Measurements from ENCODE around the gene OSBPL9. TPM values are rescaled to one million over a fixed set of nuclear protein-coding genes. Genes with fewer than 3 reads are reported as not detected.
A peak's percentile ranks its signal among the peaks of the same experiment; 100 is the strongest.

The OSBPL9 gene
- total and polyA plus RNA-seq, 9 of the 15 experiments (the other 6 are each of a cell fraction or from before 2014, with no cell fraction given) = 43.9 to 217 (median 170) TPM

GRCh38 chr1:51648180-51649109 lies 31.6 kb downstream of the OSBPL9 start (continued):
- TF ChIP-seq HDAC1 (IDR thresholded peaks at IDR 0.05) (peak in 1 of 2 experiments; percentile 52; a peak in 2 of 4 replicates), ZMIZ1 (IDR thresholded peaks at IDR 0.05; ENCODE audit: low read depth in 2 of 2, low read length in 2 of 2) (no peak), ZNF436 (CRISPR knock-in tag; IDR thresholded peaks at IDR 0.05) (no peak), HDAC2 (IDR thresholded peaks at IDR 0.05) (peak; percentile 92), KDM1A (IDR thresholded peaks at IDR 0.05) (peak; percentile 75 to 82; a peak in 3 of 4 replicates), FOXJ2 (tag; IDR thresholded peaks at IDR 0.05) (no peak), XRCC5 (IDR thresholded peaks at IDR 0.05; ENCODE audit: low read depth, low read length) (0 out of 2 replicates have a peak, but pooled peaks have one; percentile 43)
- TF ChIP-seq, protein P1, sequence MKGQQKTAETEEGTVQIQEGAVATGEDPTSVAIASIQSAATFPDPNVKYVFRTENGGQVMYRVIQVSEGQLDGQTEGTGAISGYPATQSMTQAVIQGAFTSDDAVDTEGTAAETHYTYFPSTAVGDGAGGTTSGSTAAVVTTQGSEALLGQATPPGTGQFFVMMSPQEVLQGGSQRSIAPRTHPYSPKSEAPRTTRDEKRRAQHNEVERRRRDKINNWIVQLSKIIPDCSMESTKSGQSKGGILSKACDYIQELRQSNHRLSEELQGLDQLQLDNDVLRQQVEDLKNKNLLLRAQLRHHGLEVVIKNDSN (CRISPR knock-in tag; IDR thresholded peaks at IDR 0.05) = no peak
- TF ChIP-seq, protein P2, sequence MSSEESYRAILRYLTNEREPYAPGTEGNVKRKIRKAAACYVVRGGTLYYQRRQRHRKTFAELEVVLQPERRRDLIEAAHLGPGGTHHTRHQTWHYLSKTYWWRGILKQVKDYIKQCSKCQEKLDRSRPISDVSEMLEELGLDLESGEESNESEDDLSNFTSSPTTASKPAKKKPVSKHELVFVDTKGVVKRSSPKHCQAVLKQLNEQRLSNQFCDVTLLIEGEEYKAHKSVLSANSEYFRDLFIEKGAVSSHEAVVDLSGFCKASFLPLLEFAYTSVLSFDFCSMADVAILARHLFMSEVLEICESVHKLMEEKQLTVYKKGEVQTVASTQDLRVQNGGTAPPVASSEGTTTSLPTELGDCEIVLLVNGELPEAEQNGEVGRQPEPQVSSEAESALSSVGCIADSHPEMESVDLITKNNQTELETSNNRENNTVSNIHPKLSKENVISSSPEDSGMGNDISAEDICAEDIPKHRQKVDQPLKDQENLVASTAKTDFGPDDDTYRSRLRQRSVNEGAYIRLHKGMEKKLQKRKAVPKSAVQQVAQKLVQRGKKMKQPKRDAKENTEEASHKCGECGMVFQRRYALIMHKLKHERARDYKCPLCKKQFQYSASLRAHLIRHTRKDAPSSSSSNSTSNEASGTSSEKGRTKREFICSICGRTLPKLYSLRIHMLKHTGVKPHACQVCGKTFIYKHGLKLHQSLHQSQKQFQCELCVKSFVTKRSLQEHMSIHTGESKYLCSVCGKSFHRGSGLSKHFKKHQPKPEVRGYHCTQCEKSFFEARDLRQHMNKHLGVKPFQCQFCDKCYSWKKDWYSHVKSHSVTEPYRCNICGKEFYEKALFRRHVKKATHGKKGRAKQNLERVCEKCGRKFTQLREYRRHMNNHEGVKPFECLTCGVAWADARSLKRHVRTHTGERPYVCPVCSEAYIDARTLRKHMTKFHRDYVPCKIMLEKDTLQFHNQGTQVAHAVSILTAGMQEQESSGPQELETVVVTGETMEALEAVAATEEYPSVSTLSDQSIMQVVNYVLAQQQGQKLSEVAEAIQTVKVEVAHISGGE (CRISPR knock-in tag; IDR thresholded peaks at IDR 0.05) = peak in 1 of 3 experiments; percentile 68; a peak in 2 of 6 replicates
- TF ChIP-seq, protein P3, sequence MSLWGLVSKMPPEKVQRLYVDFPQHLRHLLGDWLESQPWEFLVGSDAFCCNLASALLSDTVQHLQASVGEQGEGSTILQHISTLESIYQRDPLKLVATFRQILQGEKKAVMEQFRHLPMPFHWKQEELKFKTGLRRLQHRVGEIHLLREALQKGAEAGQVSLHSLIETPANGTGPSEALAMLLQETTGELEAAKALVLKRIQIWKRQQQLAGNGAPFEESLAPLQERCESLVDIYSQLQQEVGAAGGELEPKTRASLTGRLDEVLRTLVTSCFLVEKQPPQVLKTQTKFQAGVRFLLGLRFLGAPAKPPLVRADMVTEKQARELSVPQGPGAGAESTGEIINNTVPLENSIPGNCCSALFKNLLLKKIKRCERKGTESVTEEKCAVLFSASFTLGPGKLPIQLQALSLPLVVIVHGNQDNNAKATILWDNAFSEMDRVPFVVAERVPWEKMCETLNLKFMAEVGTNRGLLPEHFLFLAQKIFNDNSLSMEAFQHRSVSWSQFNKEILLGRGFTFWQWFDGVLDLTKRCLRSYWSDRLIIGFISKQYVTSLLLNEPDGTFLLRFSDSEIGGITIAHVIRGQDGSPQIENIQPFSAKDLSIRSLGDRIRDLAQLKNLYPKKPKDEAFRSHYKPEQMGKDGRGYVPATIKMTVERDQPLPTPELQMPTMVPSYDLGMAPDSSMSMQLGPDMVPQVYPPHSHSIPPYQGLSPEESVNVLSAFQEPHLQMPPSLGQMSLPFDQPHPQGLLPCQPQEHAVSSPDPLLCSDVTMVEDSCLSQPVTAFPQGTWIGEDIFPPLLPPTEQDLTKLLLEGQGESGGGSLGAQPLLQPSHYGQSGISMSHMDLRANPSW (CRISPR knock-in tag; IDR thresholded peaks at IDR 0.05) = 0 out of 2 replicates have a peak, but pooled peaks have one; percentile 76
- TF ChIP-seq, protein P4, sequence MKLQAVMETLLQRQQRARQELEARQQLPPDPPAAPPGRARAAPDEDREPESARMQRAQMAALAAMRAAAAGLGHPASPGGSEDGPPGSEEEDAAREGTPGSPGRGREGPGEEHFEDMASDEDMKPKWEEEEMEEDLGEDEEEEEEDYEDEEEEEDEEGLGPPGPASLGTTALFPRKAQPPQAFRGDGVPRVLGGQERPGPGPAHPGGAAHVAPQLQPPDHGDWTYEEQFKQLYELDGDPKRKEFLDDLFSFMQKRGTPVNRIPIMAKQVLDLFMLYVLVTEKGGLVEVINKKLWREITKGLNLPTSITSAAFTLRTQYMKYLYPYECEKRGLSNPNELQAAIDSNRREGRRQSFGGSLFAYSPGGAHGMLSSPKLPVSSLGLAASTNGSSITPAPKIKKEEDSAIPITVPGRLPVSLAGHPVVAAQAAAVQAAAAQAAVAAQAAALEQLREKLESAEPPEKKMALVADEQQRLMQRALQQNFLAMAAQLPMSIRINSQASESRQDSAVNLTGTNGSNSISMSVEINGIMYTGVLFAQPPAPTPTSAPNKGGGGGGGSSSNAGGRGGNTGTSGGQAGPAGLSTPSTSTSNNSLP (IDR thresholded peaks at IDR 0.05; ENCODE audit: borderline replicate concordance, low read depth, low read length) = peak; percentile 86; the same call in 1 of the 2 replicates
